ENCODE data around the gene COL6A2.
"Not testable (repeated sequence)": the region's sequence is repeated elsewhere in the genome, so short reads cannot be mapped to it uniquely, and the experiment has no call there.

The COL6A2 gene

DNA sequence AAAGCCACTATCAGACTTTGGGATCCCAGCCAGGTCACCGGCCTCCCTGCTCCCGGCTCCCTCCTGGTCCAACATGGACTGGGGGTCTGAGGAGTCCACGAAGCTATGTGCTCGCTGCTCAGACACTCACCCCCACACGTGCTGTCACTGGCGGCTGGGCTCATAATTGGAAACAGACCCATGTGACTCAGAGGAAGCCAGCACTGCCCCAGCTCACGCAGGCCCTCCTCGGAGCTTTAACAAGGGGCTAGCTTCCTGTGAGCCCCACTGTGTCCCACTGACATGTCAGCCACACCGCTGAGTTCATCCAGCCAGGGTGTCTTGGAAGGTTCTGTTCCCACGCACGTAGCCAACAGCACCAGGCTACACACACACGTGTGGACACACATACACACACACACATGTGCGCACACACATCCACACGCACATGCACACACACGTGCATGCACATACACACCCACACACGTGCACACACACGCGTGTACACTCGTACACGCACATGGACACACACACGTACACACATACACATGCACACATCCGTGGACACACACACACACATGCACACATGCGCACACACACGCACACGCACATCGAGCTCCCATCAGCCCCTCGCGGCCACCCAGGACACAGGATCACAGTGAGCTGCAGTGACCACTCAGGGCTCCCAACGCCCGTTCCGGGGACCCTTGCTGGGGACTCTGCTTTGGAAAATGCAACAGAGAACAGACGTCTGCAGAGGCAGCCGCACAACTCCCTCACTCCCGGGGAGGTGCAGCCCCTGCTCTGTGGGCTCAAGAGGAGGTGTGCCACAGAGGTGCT lies 18.4 kb upstream of the COL6A2 start:
- DNase-seq: peak; percentile 14 to 15

DNA sequence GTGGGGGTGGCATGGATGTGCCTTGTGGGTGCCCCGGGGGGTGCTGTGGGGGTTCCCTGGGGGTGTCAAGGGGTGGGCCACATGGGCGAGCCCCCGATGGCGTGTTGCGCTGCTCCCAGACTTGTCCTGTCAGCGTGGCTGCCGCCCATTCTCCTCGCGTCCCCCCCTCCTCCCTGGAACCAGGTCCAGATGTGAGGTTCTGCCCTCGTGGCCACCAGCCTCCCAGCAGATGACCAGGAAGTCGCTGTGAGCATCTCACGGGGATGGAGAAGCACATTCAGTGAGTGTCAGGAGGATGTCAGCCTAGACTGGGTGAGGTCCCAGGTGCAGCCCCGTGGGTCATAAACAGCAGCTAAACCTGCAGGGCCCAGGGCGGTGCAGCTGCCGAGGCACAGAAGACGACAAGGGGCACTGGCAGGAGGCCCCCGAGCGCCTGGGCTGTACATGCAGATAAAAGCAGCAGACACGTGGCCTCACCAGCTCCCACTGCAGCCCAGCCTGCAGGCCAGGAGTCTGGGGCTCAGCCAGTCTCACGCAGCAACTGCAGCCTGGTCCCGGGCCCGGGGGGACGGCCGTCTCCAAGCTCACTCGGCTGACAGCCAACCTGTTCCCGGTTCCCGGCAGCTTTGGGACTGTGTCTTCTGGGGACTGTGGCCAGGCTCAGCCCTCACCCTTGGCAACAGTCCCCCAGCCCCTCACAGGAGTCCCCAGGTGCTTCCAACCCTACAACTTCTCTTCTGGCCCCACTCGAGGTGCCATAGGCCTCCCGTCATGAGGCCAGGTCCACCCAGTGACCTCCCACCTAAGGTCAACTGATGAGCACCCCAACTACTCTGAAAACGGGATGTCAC lies 17.5 kb upstream of the COL6A2 start:
- peak; percentile 13 for DNase-seq

DNA sequence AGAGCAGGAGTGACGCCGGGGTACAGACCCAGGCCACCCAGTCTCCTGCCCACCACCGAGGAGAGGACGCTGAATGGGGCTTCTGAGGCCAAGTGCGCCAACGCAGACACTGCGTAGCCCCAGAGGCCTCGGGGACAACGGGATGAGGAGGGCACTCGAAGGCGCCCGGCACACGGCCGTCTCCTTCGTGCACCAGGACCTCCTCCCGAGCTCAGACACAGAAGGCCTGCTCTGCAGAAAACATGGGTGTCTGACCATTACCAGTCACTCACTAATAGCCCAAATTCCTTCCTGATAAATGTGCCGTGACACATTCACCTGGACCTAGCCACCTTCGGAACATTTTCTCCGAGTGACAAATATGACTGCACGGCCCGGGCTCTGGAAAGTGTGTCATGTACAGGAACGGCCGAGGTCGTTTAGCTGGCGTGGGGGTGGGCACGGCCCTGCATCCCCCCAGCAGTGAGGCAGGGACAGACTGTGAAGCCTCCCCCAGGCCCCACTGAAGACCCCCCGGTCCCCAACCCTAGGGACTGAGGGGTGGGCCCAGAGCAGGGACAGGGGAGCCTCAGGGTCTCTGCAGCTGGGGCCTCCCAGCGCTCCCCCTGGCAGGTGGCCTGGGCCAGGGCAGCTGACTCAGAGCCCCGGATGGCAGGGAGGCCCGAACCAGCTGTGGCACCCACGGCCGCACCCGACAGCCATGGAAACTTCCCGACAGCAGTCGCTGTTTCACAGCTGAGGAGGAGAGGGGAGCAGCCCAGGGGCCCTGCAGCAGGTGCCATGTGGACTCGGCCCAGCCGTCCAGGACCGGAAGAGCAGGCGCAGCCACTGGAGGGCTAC lies 16.7 kb upstream of the COL6A2 start:
- peak; percentile 6 to 11 for DNase-seq

DNA sequence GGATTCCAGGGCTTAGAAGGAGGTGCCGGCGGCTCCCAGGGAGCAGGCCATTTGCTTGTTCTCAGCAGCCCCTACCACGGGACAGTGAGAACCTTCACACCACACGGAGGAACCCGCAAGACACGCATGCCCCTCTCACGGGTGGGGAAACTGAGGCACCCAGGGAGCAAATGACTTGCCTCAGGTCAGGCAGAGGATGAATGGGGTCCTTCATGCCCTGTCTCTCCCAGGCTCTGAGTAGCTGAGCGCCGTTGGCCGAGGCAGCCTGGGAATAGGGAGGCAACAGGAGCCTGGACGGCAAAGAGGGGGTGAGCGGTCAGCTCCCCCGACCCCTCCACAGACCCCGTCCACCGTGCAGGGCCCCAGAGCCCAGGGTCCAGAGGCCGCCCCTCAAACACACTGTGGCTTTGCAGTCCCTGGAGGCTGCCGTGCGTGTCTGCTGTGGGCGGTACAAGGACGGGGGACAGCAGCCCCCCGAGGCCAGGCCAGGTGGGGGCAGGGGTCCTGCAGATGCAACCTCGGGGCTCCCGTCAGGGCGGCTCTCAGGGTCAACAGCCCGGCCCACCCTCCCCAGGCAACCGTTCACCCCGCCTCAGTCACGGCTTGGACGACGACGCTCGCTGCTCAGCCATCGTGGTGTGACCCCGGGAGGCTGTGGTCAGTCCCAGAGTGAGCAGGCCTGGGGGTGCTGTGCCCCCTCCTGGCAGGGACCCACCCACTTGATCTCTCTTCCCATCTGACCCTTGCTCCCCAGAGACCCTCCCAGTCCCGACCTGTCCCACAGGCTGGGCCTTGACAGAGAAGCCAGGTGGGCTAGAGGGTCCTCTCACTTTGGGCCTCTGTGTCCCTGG lies 15.8 kb upstream of the COL6A2 start:
- DNase-seq: no peak

DNA sequence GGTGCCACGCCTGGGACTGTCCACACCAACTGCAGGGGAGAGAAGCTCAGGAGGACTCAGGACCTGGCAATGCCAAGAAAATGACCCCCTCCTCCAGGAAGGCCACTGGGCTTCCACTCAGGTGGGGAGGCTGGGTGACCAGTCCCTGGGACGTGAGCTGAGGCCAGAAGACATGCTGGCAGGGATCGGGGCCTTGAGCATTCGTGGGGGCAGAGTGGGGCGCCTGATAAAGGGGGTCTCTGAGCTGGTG lies 15.3 kb upstream of the COL6A2 start:
- no peak for DNase-seq

DNA sequence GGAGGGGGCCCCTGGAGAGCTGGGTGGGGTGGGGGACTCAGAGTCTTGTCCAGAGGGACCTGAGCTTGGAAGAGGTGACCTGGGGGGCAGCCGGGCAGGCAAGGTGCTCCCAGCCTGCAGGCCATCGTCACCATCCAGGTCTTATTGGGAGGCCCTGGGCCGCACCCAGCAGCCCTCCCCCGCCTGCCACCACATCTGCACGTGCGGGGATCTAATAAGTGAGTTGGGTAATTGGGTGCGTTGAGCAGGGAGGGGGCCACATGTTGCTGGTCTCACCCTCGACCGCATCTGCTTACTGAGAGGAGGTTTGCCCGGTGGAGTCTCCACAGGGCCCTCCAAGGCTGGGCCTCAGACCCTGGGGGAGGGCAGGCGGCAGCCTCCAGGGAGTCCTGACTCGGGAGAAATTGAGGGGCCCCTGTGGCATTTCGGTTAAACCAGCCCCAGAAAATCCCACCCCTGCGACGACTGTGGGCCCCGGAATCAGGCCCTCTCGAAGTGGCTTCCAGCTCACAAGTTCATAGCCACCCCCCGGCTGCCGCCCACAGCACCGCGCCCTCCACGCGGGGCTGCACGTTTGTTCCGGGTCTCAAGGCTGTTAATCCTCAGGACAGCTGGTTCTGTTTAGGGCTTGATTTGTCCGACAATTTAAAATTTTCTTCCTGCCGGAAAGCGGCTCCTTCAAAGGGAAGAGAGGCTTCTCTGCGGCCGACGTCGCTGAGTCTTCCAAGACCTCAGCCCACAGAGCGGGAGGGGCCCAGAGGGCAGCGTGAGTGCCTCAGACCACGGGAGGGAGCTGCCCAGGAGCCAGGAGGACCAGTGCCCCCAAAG lies 14.7 kb upstream of the COL6A2 start:
- peak in 1 of 2 experiments; percentile 7 for DNase-seq

DNA sequence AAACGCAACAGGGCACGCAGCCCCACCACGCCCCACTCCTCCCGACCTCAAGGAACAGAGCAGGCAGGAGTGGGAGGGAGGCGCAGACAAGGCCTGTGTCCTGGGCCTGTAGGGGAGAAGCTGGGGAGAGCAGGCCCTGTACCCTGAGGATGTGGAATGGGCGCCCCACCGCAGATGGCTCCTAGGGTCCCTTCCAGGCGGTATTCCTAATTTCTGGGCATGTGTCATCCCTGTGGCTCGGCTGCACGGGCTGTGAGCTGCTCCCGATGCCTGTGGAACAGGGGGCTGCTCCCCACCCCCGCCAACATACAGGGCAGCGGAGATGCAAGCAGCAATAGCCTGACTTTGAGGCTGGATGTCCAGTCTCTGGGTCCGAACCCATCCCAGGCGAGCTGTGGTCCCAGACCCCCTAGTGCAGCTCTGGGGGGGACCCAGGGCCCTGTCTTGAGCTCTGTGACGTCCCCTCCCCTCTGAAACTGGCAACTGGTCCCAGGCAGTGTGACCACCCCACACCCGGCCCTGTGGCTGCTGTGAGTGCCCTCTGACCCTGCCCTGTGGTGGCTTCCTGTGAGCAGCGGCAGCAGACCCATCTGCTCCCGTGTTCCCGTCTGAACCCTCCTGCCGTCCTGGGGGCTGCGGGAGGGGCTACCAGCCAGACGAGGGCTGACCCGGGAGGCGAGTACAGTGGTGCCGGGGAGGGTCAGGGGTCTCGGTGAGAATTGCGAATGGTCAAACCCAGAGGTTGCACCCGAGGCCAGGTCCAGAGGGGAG lies 13.9 kb upstream of the COL6A2 start:
- peak in 1 of 2 experiments; percentile 12 for DNase-seq

DNA sequence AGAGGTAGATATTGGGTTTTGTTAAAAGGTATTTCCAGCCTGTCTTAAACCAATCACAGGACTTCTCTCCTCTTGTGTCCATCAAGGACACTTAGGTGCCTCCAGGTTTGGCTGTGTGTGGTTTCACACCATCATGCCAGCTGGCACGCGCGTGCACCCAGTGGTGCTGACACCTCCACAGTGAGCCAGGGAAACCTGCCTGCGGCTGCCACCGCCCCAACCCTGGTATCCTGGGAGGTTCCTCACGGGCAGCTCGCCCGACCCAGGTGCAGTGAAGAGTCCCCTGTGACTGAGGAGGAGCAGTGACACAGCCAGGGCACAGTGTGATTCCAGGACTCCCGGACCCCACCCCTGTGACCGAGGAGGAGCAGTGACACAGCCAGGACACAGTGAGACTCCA lies 13.2 kb upstream of the COL6A2 start:
- DNase-seq: no peak

DNA sequence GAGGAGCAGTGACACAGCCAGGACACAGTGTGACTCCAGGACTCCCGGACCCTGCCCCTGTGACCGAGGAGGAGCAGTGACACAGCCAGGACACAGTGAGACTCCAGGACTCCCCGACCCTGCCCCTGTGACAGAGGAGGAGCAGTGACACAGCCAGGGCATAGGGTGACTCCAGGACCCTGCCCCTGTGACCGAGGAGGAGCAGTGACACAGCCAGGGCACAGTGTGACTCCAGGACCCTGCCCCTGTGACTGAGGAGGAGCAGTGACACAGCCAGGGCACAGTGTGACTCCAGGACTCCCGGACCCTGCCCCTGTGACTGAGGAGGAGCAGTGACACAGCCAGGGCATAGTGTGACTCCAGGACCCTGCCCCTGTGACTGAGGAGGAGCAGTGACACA lies 12.7 kb upstream of the COL6A2 start:
- DNase-seq: not testable (repeated sequence)

DNA sequence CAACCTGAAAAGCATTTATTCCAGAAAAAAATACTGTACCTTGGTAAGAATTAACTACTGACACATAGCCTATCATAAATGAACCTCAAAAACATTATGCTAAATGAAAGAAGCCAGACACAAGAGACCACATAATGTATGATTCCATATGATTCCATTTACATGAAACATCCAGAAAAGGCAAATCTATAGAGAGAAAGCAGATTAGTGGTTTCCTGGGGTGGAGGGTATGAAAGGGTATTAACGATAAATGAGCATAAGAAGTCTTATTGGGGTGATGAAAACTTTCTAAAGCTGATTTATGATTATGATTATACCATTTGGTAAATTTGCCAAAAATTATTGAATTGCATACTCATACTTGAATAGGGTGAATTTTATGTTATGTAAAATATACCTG lies 10.3 kb upstream of the COL6A2 start:
- DNase-seq: no peak

DNA sequence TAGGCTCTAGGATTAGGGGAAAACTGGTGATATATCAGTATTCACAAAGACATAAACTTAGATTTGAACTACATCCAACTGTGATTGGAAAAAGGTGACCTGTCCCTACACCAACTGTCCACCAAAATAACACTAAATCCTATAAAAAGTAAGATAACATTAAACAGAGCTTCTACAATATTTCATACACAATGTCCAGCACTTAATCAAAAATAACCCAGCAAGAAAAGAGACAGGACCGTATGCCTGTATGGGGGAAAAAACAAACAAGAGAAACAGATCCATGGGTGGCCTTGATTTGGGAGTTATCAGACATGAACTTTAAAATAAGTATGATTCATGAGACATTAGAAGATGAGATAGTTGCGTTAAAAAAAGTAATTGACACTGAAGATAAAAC lies 9.7 kb upstream of the COL6A2 start:
- DNase-seq: no peak

DNA sequence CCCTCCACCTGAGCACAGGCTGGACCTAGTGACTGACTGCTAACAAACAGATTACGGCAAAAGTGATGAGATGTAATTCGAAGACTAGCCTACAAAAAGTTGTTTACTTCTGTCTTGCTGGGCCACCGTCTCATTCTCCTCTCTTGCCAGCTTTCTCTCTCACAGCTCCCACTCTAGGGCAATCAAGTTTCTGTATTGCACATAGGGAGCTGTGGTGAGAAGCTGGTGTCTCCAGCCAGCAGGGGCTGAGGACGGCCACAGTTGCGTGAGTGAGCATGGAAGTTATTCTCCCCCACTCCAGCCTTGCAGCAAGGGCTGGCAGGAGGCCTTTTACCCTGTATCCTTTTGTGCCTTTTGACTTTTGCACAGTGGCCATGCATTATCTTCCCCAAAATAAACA lies 8.6 kb upstream of the COL6A2 start:
- no peak for DNase-seq

DNA sequence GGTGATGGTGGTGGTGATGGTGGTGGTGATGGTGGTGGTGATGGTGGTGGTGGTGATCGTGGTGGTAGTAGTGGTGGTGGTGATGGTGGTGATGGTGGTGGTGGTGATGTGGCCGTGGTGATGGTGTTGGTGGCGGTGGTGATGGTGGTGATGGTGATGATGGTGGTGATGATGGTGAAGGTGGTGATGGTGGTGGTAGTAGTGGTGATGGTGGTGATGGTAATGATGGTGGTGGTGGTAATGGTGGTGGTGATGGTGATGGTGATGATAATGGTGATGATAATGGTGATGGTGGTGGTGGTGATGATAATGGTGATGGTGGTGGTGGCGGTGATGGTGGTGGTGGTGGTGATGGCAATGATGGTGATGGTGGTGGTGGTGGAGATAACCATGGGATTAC lies 6.8 kb upstream of the COL6A2 start:
- DNase-seq: no peak

DNA sequence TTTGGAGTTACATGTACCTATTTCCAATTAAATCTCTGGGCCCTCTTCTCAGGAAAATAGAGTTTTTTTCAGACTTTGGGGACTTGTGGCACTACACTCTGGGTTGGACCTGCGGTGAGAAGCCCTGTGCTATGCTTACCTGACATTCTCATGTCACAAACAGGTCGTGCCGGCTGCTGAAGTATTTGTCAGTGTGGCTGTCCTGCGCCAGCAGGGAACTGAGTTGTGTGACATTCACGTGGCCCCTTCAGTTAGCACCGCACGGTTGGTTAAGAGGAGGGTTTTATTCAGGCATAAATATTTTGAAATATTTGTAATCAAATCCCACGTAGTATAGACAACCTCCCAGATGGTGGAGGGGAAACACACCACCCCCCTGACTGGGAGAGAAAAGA lies 6.3 kb upstream of the COL6A2 start:
- no peak for DNase-seq

DNA sequence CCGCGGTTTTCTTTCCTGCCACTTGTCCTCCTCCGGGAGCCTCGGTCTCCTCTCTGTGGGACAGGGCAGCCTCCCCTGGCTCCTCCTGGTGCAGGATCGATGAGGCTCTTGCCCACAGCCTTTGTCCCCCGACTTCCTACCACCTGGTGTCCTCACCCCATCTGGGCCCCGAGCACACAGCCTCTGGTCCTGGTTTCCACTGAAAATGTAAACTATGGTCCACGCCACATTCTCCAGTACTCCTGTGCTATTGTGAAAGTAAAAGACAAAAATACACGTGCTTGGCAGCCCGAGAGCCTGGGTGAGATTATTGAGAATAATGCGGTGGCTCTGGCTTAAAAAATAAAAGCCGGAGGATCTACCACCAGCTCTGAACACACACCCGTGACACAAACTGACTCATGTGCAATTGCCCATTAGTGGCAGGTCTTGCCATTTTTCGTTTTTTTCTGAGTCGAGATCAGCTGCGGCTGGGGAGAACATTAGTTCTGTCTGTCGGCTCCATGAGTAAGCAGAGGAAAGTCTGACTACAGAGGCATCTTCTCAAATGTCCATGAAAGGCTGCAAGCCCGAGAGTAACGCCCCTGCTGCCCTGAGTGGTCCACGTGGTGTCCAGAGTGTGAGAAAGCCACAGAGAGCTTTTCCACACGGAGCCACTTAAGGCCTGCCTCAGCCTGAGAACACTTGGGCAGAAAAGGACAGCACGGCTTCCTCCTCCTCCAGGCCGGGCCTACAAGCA lies 5.7 kb upstream of the COL6A2 start:
- no peak for DNase-seq

DNA sequence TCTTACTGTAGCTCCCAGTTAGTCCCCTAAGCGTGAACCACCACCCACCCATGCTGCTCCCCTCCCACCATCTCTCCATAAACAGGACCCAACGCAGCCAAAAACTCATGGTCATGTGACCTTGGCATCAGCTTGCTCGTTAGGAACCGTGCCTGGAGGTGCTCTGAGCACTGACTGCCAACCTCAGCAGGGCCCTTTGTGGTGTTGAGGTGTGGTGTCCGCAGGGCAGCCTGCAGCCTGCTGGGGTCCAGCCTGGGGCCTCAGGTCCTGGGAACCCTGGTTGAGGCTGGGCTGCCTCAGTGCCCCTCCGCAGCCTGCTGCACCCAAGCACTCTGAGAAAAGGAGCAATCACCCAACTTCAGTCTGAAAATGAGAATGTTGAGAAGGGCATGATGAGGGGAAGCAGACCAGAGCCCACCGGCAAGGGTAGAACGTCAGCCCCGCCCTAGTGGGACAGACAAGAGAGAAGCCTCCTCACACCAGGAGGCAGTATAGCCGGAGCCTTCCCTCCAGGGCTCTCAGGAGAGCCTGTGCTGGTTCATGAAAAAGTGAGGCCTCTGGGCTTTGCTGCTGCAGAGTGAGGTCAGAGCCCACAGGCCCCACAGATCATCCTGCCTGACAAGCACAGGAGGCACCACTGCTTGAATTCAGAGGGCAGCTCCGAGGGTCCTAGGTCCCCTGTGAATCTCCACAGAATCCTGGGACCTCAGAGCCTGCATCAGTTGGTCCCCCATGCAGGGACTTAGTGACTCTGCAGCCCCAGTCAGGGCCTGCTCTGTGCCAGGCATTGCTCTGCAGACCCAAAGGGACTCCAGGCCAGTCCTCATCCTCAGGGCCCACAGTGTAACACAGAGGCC lies 4.9 kb upstream of the COL6A2 start:
- DNase-seq: peak in 1 of 2 experiments; percentile 4

DNA sequence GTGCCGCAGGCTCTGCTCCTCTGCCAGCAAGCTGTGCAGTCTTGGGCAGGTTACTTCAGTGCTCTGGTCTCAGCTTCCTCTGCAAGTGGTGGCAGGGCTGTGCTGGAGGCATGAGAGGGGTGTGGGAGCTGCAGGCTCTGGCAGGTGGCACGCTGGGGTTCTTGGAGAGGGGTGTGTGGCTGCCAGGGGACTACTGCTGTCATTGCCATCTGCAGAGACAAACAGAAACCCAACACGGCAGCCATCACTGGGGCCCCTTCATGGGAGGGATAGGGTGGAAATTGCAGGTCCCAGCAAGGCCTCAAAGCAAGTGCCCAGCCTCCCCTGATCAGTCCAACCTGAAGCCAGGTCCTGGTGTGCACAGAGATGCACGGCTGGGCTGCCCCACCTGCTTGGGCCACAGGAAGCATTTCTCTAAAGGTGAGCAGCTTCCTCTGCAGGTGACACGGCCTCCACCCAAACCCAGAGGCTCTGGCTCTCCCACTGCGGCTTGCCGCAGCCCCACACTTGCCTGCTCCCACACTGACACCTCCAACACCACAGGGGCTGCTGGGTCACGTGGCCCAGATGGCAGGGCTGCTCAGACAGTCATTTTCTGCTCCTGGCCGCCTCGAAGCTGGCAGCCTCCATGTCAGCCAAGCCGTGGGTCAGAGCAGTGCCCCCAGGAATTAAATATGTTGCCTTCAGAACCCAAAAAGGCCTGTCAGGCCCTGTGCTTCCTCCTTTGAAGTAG lies 4.1 kb upstream of the COL6A2 start:
- peak in 1 of 2 experiments; percentile 14 for DNase-seq

DNA sequence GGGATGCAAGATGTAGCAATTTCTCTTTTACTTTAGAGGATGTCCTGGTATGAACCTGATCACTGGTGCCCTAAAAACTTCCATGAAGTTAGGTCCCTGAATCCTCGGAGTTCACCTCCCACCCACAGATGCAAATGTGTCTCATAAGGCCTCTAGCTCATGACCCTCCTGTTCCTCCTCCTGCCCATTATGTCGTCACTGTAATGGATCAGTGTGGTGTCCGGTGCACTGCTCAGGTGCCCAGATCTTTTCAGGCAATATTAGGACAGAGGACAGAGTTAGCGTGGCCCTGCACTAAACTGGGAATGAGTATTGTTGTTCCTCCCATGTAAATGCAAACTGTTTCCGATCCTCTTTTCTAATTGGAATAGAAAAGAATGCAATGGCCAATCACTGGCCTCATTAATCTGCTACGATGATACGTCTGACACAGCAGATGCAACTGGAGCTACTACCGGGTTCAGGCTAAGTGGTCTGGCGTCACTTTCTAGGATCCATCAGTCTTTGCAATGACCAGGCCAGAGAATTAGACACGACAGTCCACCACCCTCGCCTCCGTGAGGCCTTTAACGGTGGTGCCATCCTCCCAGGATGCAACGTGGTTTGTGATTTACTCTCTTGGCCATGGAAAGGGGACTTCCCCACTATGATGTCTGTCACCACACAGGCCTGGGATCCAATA lies 3.4 kb upstream of the COL6A2 start:
- DNase-seq: no peak

Data from activated T-cell treated with anti-CD3 and anti-CD28 coated beads, Interleukin-2, amount 50 U/mL, for 48 hours (primary cell).